ENCODE results near the gene MORN1.

Gene MORN1

GRCh38 chr1:2373551-2374251, 17.7 kb downstream of the MORN1 start:
- Histone ChIP-seq H3K27me3 (ENCODE audit: insufficient read depth, poor library complexity, severe bottlenecking) (no peaks in the 10 kb centered on the region), H3K4me3 (replicated peaks; ENCODE audit: insufficient read depth, low read length) (no peak overlapping the region), H3K27ac (replicated peaks) (no peak overlapping the region)
- no peak for DNase-seq (ENCODE audit: low read depth in 1 of 2, low spot score in 1 of 2)
- TF ChIP-seq POLR2AphosphoS5 (IDR thresholded peaks at IDR 0.05; ENCODE audit: low read depth) (no peak), REST (IDR thresholded peaks at IDR 0.05; ENCODE audit: insufficient replicate concordance, low read depth) (no peak), GABPA (IDR thresholded peaks at IDR 0.05; ENCODE audit: low read depth) (no peak), SPI1 (IDR thresholded peaks at IDR 0.05; ENCODE audit: borderline replicate concordance, low read depth) (no peak)
- TF ChIP-seq, protein P1, sequence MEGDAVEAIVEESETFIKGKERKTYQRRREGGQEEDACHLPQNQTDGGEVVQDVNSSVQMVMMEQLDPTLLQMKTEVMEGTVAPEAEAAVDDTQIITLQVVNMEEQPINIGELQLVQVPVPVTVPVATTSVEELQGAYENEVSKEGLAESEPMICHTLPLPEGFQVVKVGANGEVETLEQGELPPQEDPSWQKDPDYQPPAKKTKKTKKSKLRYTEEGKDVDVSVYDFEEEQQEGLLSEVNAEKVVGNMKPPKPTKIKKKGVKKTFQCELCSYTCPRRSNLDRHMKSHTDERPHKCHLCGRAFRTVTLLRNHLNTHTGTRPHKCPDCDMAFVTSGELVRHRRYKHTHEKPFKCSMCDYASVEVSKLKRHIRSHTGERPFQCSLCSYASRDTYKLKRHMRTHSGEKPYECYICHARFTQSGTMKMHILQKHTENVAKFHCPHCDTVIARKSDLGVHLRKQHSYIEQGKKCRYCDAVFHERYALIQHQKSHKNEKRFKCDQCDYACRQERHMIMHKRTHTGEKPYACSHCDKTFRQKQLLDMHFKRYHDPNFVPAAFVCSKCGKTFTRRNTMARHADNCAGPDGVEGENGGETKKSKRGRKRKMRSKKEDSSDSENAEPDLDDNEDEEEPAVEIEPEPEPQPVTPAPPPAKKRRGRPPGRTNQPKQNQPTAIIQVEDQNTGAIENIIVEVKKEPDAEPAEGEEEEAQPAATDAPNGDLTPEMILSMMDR (IDR thresholded peaks at IDR 0.05; ENCODE audit: insufficient read depth, low read length), result no peak

GRCh38 chr1:2372551-2373490, 18.5 kb downstream of the MORN1 start:
- TF ChIP-seq, protein P1 (IDR thresholded peaks at IDR 0.05; ENCODE audit: insufficient read depth, low read length), result no peak
- no peak for TF ChIP-seq GABPA (IDR thresholded peaks at IDR 0.05; ENCODE audit: low read depth)
- no peak for TF ChIP-seq REST (IDR thresholded peaks at IDR 0.05; ENCODE audit: insufficient replicate concordance, low read depth)
- no peak for TF ChIP-seq POLR2AphosphoS5 (IDR thresholded peaks at IDR 0.05; ENCODE audit: low read depth)
- no peak for TF ChIP-seq SPI1 (IDR thresholded peaks at IDR 0.05; ENCODE audit: borderline replicate concordance, low read depth)
- Histone ChIP-seq H3K4me3 (replicated peaks; ENCODE audit: insufficient read depth, low read length) (no peak overlapping the region), H3K27ac (replicated peaks) (no peak overlapping the region), H3K27me3 (ENCODE audit: insufficient read depth, poor library complexity, severe bottlenecking) (no peaks in the 10 kb centered on the region)
- no peak for DNase-seq (ENCODE audit: low read depth in 1 of 2, low spot score in 1 of 2)

- Histone ChIP-seq H3K27me3 (ENCODE audit: insufficient read depth, poor library complexity, severe bottlenecking) (no peaks in the 10 kb centered on the region), H3K4me3 (replicated peaks; ENCODE audit: insufficient read depth, low read length) (no peak overlapping the region), H3K27ac (replicated peaks) (no peak overlapping the region)
- DNase-seq (ENCODE audit: low read depth in 1 of 2, low spot score in 1 of 2), result no peak
- TF ChIP-seq REST (IDR thresholded peaks at IDR 0.05; ENCODE audit: insufficient replicate concordance, low read depth) (no peak), SPI1 (IDR thresholded peaks at IDR 0.05; ENCODE audit: borderline replicate concordance, low read depth) (no peak), POLR2AphosphoS5 (IDR thresholded peaks at IDR 0.05; ENCODE audit: low read depth) (no peak)
Observed at GRCh38 chr1:2368053-2368744, 23.2 kb downstream of the MORN1 start.

All from HL-60 (cell line).